Thymus (tissue), 14 donors: ENCODE data around the gene CYTH1. TPM values are rescaled to one million over a fixed set of nuclear protein-coding genes. Genes with fewer than 3 reads are reported as not detected.

ENCODE experiments used
- DNase-seq, 9 donors: peaks; one replicate each; pipeline ENCODE4 v3.0.0-alpha.2; 2013; ENCODE audit warnings: low spot score in 9 of 9, low read depth in 6 of 9, missing footprints in 1 of 9
- H3K27ac ChIP-seq, 2 donors: one replicate each; pipeline ENCODE4 v1.5.1; 2013; ENCODE audit warnings: control low read depth in 1 of 2, low read depth in 1 of 2, low read length in 1 of 2, mild to moderate bottlenecking in 1 of 2, moderate library complexity in 1 of 2
- H3K27me3 ChIP-seq, 2 donors: one replicate each; pipeline ENCODE4 v1.5.1; 2013; ENCODE audit warnings: low read length in 1 of 2; ENCODE audit not compliant: control insufficient read depth in 2 of 2, insufficient read depth in 1 of 2
- H3K36me3 ChIP-seq, 2 donors: one replicate each; pipeline ENCODE4 v1.5.1; 2013; ENCODE audit warnings: low read length in 1 of 2, mild to moderate bottlenecking in 1 of 2, moderate library complexity in 1 of 2; ENCODE audit not compliant: control insufficient read depth in 2 of 2, insufficient read depth in 2 of 2
- H3K4me1 ChIP-seq, 2 donors: one replicate each; pipeline ENCODE4 v1.5.1; 2013; ENCODE audit warnings: low read length in 2 of 2; ENCODE audit not compliant: control insufficient read depth in 2 of 2, insufficient read depth in 2 of 2
- H3K4me3 ChIP-seq, 2 donors: one replicate each; pipeline ENCODE4 v1.5.1; 2013; ENCODE audit warnings: low read length in 2 of 2, control low read depth in 1 of 2, mild to moderate bottlenecking in 1 of 2
- H3K9me3 ChIP-seq, 2 donors: one replicate each; pipeline ENCODE4 v1.5.1; 2013; ENCODE audit warnings: low read length in 1 of 2, mild to moderate bottlenecking in 1 of 2; ENCODE audit not compliant: control insufficient read depth in 2 of 2, insufficient read depth in 1 of 2
- WGBS: extraction: QIAGEN DNeasy Blood & Tissue Kit; methylation state at CpG from one replicate; pipeline ENCODE4 v1.1.7; 2013; 5-methylcytosine and 5-hydroxymethylcytosine counted together
- long read RNA-seq, 10 donors: transcript quantifications; one replicate each; lab custom pipeline, GENCODE V29; 2026
- polyA plus RNA-seq: library from polyadenylated mRNA; stranded (reverse); fragments of 200-250 nt; gene quantifications from one replicate; pipeline ENCODE4 v1.2.3, GENCODE V29; 2013
- total RNA-seq: library from RNA; stranded (reverse); fragments of 120-200 nt; gene quantifications from one replicate; pipeline ENCODE4 v1.2.4, GENCODE V29; 2013
- donor health status: healthy.

Gene CYTH1
- total RNA-seq (39.9 TPM), polyA plus RNA-seq (91.7 TPM)
- long read RNA-seq, donor 1, full-length matches to known transcripts = 3 of 3 reads
- long read RNA-seq, donor 1, partial matches to known transcripts = 0 of 3 reads
- long read RNA-seq, donor 1, other reads (novel, unspliced or antisense) = 0 of 3 reads
- long read RNA-seq, donor 2 = 0 reads
- long read RNA-seq, donor 3, full-length matches to known transcripts = 28 of 58 reads
- long read RNA-seq, donor 3, partial matches to known transcripts = 30 of 58 reads
- long read RNA-seq, donor 3, other reads (novel, unspliced or antisense) = 0 of 58 reads
- long read RNA-seq, donor 4, full-length matches to known transcripts = 29 of 38 reads
- long read RNA-seq, donor 4, partial matches to known transcripts = 9 of 38 reads
- long read RNA-seq, donor 4, other reads (novel, unspliced or antisense) = 0 of 38 reads
- long read RNA-seq, donor 5, full-length matches to known transcripts = 55 of 86 reads
- long read RNA-seq, donor 5, partial matches to known transcripts = 31 of 86 reads
- long read RNA-seq, donor 5, other reads (novel, unspliced or antisense) = 0 of 86 reads
- long read RNA-seq, donor 6, full-length matches to known transcripts = 48 of 48 reads
- long read RNA-seq, donor 6, partial matches to known transcripts = 0 of 48 reads
- long read RNA-seq, donor 6, other reads (novel, unspliced or antisense) = 0 of 48 reads
- long read RNA-seq, donor 7, full-length matches to known transcripts = 26 of 43 reads
- long read RNA-seq, donor 7, partial matches to known transcripts = 17 of 43 reads
- long read RNA-seq, donor 7, other reads (novel, unspliced or antisense) = 0 of 43 reads
- long read RNA-seq, donor 8, full-length matches to known transcripts = 12 of 12 reads
- long read RNA-seq, donor 8, partial matches to known transcripts = 0 of 12 reads
- long read RNA-seq, donor 8, other reads (novel, unspliced or antisense) = 0 of 12 reads
- long read RNA-seq, donor 9, full-length matches to known transcripts = 16 of 26 reads
- long read RNA-seq, donor 9, partial matches to known transcripts = 10 of 26 reads
- long read RNA-seq, donor 9, other reads (novel, unspliced or antisense) = 0 of 26 reads
- long read RNA-seq, donor 10, full-length matches to known transcripts = 20 of 26 reads
- long read RNA-seq, donor 10, partial matches to known transcripts = 6 of 26 reads
- long read RNA-seq, donor 10, other reads (novel, unspliced or antisense) = 0 of 26 reads

- Histone ChIP-seq H3K27ac (peak within 1 kb of the TSS; percentile 88 to 94), H3K9me3 (peaks cover 0 to 3% of the 10 kb centered on the region in 2 donors), H3K36me3 (no peaks in the 10 kb centered on the region), H3K4me3 (peak within 1 kb of the TSS; percentile 88 to 99), H3K4me1 (peaks cover 9 to 32% of the 10 kb centered on the region in 2 donors), H3K27me3 (no peaks in the 10 kb centered on the region)
- DNase-seq = no peak
- under 1% methylated on average over 64 of the region's 64 CpGs for WGBS
Observed at GRCh38 chr17:78781893-78782304, at the start of gene CYTH1. CYTH1 (minus strand) TSS chr17:78782273; CDS start chr17:78782223, 50 bp downstream.

- Histone ChIP-seq H3K4me1 (peaks cover 7 to 13% of the 10 kb centered on the region in 2 donors), H3K4me3 (no peak overlapping the region), H3K36me3 (peaks cover 74 to 89% of the 10 kb centered on the region in 2 donors), H3K9me3 (no peaks in the 10 kb centered on the region), H3K27ac (no peak overlapping the region), H3K27me3 (no peaks in the 10 kb centered on the region)
- no peak for DNase-seq
- 98% methylated on average over 6 of the region's 6 CpGs for WGBS
Observed at GRCh38 chr17:78829477-78829876, 47.4 kb upstream of the CYTH1 start.

GRCh38 chr17:78828470-78829185, 46.6 kb upstream of the CYTH1 start:
- 97% methylated on average over 14 of the region's 14 CpGs for WGBS
- no peaks in the 10 kb centered on the region for H3K9me3 ChIP-seq
- H3K4me1 ChIP-seq = peaks cover 12 to 21% of the 10 kb centered on the region in 2 donors
- H3K27ac ChIP-seq = no peak overlapping the region
- DNase-seq = no peak
- H3K4me3 ChIP-seq = no peak overlapping the region
- peaks cover 71 to 89% of the 10 kb centered on the region in 2 donors for H3K36me3 ChIP-seq
- no peaks in the 10 kb centered on the region for H3K27me3 ChIP-seq

GRCh38 chr17:78826836-78827509, 44.9 kb upstream of the CYTH1 start:
- Histone ChIP-seq H3K4me3 (no peak overlapping the region), H3K36me3 (peaks cover 68 to 94% of the 10 kb centered on the region in 2 donors), H3K27ac (peak overlapping the region; percentile 11 to 21), H3K9me3 (no peaks in the 10 kb centered on the region), H3K27me3 (no peaks in the 10 kb centered on the region), H3K4me1 (peaks cover 12 to 25% of the 10 kb centered on the region in 2 donors)
- DNase-seq = no peak
- WGBS = 87% methylated on average over 21 of the region's 21 CpGs

GRCh38 chr17:78826421-78826820, 44.3 kb upstream of the CYTH1 start:
- no peak for DNase-seq
- Histone ChIP-seq H3K4me1 (peaks cover 12 to 30% of the 10 kb centered on the region in 2 donors), H3K9me3 (no peaks in the 10 kb centered on the region), H3K27ac (peak overlapping the region in 1 of 2 donors; percentile 21), H3K27me3 (no peaks in the 10 kb centered on the region), H3K36me3 (peaks cover 68 to 94% of the 10 kb centered on the region in 2 donors), H3K4me3 (no peak overlapping the region)
- 94% methylated on average over 5 of the region's 5 CpGs for WGBS

- Histone ChIP-seq H3K4me1 (peaks cover 12 to 34% of the 10 kb centered on the region in 2 donors), H3K4me3 (no peak overlapping the region), H3K36me3 (peaks cover 68 to 94% of the 10 kb centered on the region in 2 donors), H3K27me3 (no peaks in the 10 kb centered on the region), H3K27ac (no peak overlapping the region), H3K9me3 (no peaks in the 10 kb centered on the region)
- no peak for DNase-seq
- WGBS = 98% methylated on average over 6 of the region's 6 CpGs
Observed at GRCh38 chr17:78825696-78826095, 43.6 kb upstream of the CYTH1 start.

- Histone ChIP-seq H3K27me3 (no peaks in the 10 kb centered on the region), H3K4me1 (peaks cover 15 to 48% of the 10 kb centered on the region in 2 donors), H3K4me3 (no peak overlapping the region), H3K36me3 (peaks cover 58 to 94% of the 10 kb centered on the region in 2 donors), H3K27ac (peak overlapping the region in 1 of 2 donors; percentile 41), H3K9me3 (no peaks in the 10 kb centered on the region)
- DNase-seq = no peak
- 85% methylated on average over 7 of the region's 7 CpGs for WGBS
Observed at GRCh38 chr17:78824240-78824639, 42.2 kb upstream of the CYTH1 start.
